Dedifferentiated amniotic fluid mesenchymal stem cell (primary cell): ENCODE results near the gene FRMD3.

Experiments used
- DNase-seq: peaks from one replicate; pipeline ENCODE4 v3.0.0-alpha.2; 2016; ENCODE audit errors: extremely low spot score

The FRMD3 gene

GRCh38 chr9:83538172-83538889 lies at the start of gene FRMD3:
Gene FRMD3 (minus strand): TSS chr9:83538401. CDS start chr9:83538231, 170 bp downstream.
- peak; percentile 66 for DNase-seq

- no peak for DNase-seq
These were observed 46.8 kb upstream of the FRMD3 start for GRCh38 chr9:83584995-83585394.

GRCh38 chr9:83583151-83584014 lies 45.2 kb upstream of the FRMD3 start:
- peak; percentile 51 for DNase-seq

- DNase-seq = no peak
These were observed 43.8 kb upstream of the FRMD3 start for GRCh38 chr9:83582029-83582428.

GRCh38 chr9:83574482-83574881 lies 36.3 kb upstream of the FRMD3 start:
- DNase-seq = no peak

- peak; percentile 23 for DNase-seq
These were observed 34.3 kb upstream of the FRMD3 start for GRCh38 chr9:83572524-83572923.

GRCh38 chr9:83570359-83570758 lies 32.2 kb upstream of the FRMD3 start:
- no peak for DNase-seq

GRCh38 chr9:83569326-83569725 lies 31.1 kb upstream of the FRMD3 start:
- DNase-seq = no peak

- DNase-seq = no peak
These were observed 25.2 kb upstream of the FRMD3 start for GRCh38 chr9:83563360-83563759.

- DNase-seq = no peak
These were observed 22.1 kb upstream of the FRMD3 start for GRCh38 chr9:83560169-83560826.

GRCh38 chr9:83557771-83558170 lies 19.6 kb upstream of the FRMD3 start:
- DNase-seq = no peak

GRCh38 chr9:83557317-83557716 lies 19.1 kb upstream of the FRMD3 start:
- DNase-seq = no peak

- DNase-seq = no peak
These were observed 16.1 kb upstream of the FRMD3 start for GRCh38 chr9:83554278-83554677.

GRCh38 chr9:83544002-83544698 lies 5.9 kb upstream of the FRMD3 start:
- peak; percentile 35 for DNase-seq

- DNase-seq = no peak
These were observed 663 bp upstream of the FRMD3 start for GRCh38 chr9:83538890-83539238.

- DNase-seq = no peak
These were observed 650 bp downstream of the FRMD3 start for GRCh38 chr9:83537331-83538171.

- DNase-seq = no peak
These were observed 1.9 kb downstream of the FRMD3 start for GRCh38 chr9:83536332-83536731.

- DNase-seq = no peak
These were observed 2.5 kb downstream of the FRMD3 start for GRCh38 chr9:83535736-83536135.

- no peak for DNase-seq
These were observed 4.9 kb downstream of the FRMD3 start for GRCh38 chr9:83533296-83533695.

- DNase-seq = no peak
These were observed 11.3 kb downstream of the FRMD3 start for GRCh38 chr9:83526901-83527300.

- no peak for DNase-seq
These were observed 12.0 kb downstream of the FRMD3 start for GRCh38 chr9:83526211-83526610.
